IgD-negative memory B cell (primary cell): ENCODE data around the gene DNLZ. TPM values are rescaled to one million over a fixed set of nuclear protein-coding genes. Genes with fewer than 3 reads are reported as not detected.
A peak's percentile ranks its signal among the peaks of the same experiment; 100 is the strongest.

Experiments used
- H3K27ac Mint-ChIP-seq, 3 donors: one replicate each; pipeline ENCODE4 v1.8.0; 2020 to 2022; ENCODE audit warnings: mild to moderate bottlenecking in 3 of 3, mixed read lengths in 3 of 3, moderate library complexity in 1 of 3
- H3K27me3 Mint-ChIP-seq: one replicate; pipeline ENCODE4 v1.8.0; 2021; ENCODE audit warnings: mixed read lengths
- H3K36me3 Mint-ChIP-seq: one replicate; pipeline ENCODE4 v1.8.0; 2020; ENCODE audit warnings: mild to moderate bottlenecking, mixed read lengths
- H3K4me1 Mint-ChIP-seq, 3 donors: one replicate each; pipeline ENCODE4 v1.8.0; 2020 to 2022; ENCODE audit warnings: mixed read lengths in 3 of 3, mild to moderate bottlenecking in 1 of 3
- H3K4me3 Mint-ChIP-seq, 4 donors: one replicate each; pipeline ENCODE4 v1.8.0; 2020 to 2022; ENCODE audit warnings: mild to moderate bottlenecking in 4 of 4, mixed read lengths in 4 of 4, moderate library complexity in 3 of 4
- H3K9me3 Mint-ChIP-seq, 3 donors: one replicate each; pipeline ENCODE4 v1.8.0; 2020 to 2021; ENCODE audit warnings: mixed read lengths in 3 of 3, mild to moderate bottlenecking in 1 of 3
- polyA plus RNA-seq: library from polyadenylated mRNA; unstranded; fragments of 300-500 nt; fragmentation: Illumina TruSeq; gene quantifications from one replicate; pipeline ENCODE4 v1.2.3, GENCODE V29; 2021

The DNLZ gene
- polyA plus RNA-seq, 1 donor from 2014 or later: 78.0 TPM

GRCh38 chr9:136401173-136401922 lies 37.8 kb upstream of the DNLZ start:
- H3K27me3 Mint-ChIP-seq: no peaks in the 10 kb centered on the region
- peaks cover 3% of the 10 kb centered on the region for H3K36me3 Mint-ChIP-seq
- H3K4me1 Mint-ChIP-seq: peaks cover 25 to 36% (median 27%) of the 10 kb centered on the region in 3 donors
- no peaks in the 10 kb centered on the region for H3K9me3 Mint-ChIP-seq
- no peak overlapping the region for H3K27ac Mint-ChIP-seq
- H3K4me3 Mint-ChIP-seq: peak overlapping the region; percentile 10 to 66 (median 30)

- peaks cover 3% of the 10 kb centered on the region for H3K36me3 Mint-ChIP-seq
- H3K9me3 Mint-ChIP-seq: no peaks in the 10 kb centered on the region
- peaks cover 25 to 32% (median 27%) of the 10 kb centered on the region in 3 donors for H3K4me1 Mint-ChIP-seq
- H3K4me3 Mint-ChIP-seq: peak within 1 kb of the TSS; percentile 82 to 92 (median 90)
- H3K27ac Mint-ChIP-seq: peak within 1 kb of the TSS in 2 of 3 donors; percentile 71 to 92
- H3K27me3 Mint-ChIP-seq: no peaks in the 10 kb centered on the region
Measured at GRCh38 chr9:136400038-136400834, 36.7 kb upstream of the DNLZ start, which contains the start of gene SNAPC4. SNAPC4 (minus strand) TSS chr9:136400170; CDS start chr9:136398428, 1,742 bp downstream.

GRCh38 chr9:136399176-136400037 lies 35.9 kb upstream of the DNLZ start:
- Mint-ChIP-seq H3K36me3 (peaks cover 3% of the 10 kb centered on the region), H3K4me3 (peak overlapping the region; percentile 82 to 92 (median 90)), H3K27ac (peak overlapping the region in 2 of 3 donors; percentile 71 to 92), H3K27me3 (no peaks in the 10 kb centered on the region), H3K9me3 (no peaks in the 10 kb centered on the region), H3K4me1 (peaks cover 17 to 25% (median 19%) of the 10 kb centered on the region in 3 donors)

GRCh38 chr9:136398286-136398685 lies 34.7 kb upstream of the DNLZ start:
- Mint-ChIP-seq H3K27me3 (no peaks in the 10 kb centered on the region), H3K4me1 (peaks cover 8 to 15% (median 8%) of the 10 kb centered on the region in 3 donors), H3K36me3 (peaks cover 3% of the 10 kb centered on the region), H3K27ac (no peak overlapping the region), H3K4me3 (peak overlapping the region in 3 of 4 donors; percentile 16 to 92 (median 89)), H3K9me3 (no peaks in the 10 kb centered on the region)

GRCh38 chr9:136397643-136398042 lies 34.1 kb upstream of the DNLZ start:
- Mint-ChIP-seq H3K4me3 (no peak overlapping the region), H3K4me1 (peaks cover 8 to 14% (median 8%) of the 10 kb centered on the region in 3 donors), H3K27me3 (no peaks in the 10 kb centered on the region), H3K27ac (peak overlapping the region in 1 of 3 donors; percentile 25), H3K9me3 (no peaks in the 10 kb centered on the region), H3K36me3 (peaks cover 3% of the 10 kb centered on the region)

GRCh38 chr9:136396219-136396515 lies 32.6 kb upstream of the DNLZ start:
- peak overlapping the region in 1 of 4 donors; percentile 26 for H3K4me3 Mint-ChIP-seq
- H3K27me3 Mint-ChIP-seq: no peaks in the 10 kb centered on the region
- peaks cover 5 to 12% (median 8%) of the 10 kb centered on the region in 3 donors for H3K4me1 Mint-ChIP-seq
- no peaks in the 10 kb centered on the region for H3K9me3 Mint-ChIP-seq
- H3K36me3 Mint-ChIP-seq: peaks cover 2% of the 10 kb centered on the region
- no peak overlapping the region for H3K27ac Mint-ChIP-seq

GRCh38 chr9:136395345-136396218 lies 32.0 kb upstream of the DNLZ start:
- peak overlapping the region in 2 of 4 donors; percentile 26 to 27 for H3K4me3 Mint-ChIP-seq
- peaks cover 3% of the 10 kb centered on the region for H3K36me3 Mint-ChIP-seq
- no peak overlapping the region for H3K27ac Mint-ChIP-seq
- peaks cover 5 to 12% (median 8%) of the 10 kb centered on the region in 3 donors for H3K4me1 Mint-ChIP-seq
- H3K9me3 Mint-ChIP-seq: no peaks in the 10 kb centered on the region
- H3K27me3 Mint-ChIP-seq: no peaks in the 10 kb centered on the region

- Mint-ChIP-seq H3K4me1 (peaks cover 5 to 12% (median 8%) of the 10 kb centered on the region in 3 donors), H3K27ac (no peak overlapping the region), H3K27me3 (no peaks in the 10 kb centered on the region), H3K4me3 (no peak overlapping the region), H3K9me3 (no peaks in the 10 kb centered on the region), H3K36me3 (peaks cover 3% of the 10 kb centered on the region)
Measured at GRCh38 chr9:136395020-136395340, 31.4 kb upstream of the DNLZ start.

- H3K27ac Mint-ChIP-seq: no peak overlapping the region
- no peaks in the 10 kb centered on the region for H3K27me3 Mint-ChIP-seq
- H3K4me1 Mint-ChIP-seq: peaks cover 5 to 12% (median 8%) of the 10 kb centered on the region in 3 donors
- peaks cover 3% of the 10 kb centered on the region for H3K36me3 Mint-ChIP-seq
- H3K4me3 Mint-ChIP-seq: no peak overlapping the region
- no peaks in the 10 kb centered on the region for H3K9me3 Mint-ChIP-seq
Measured at GRCh38 chr9:136394312-136395019, 30.9 kb upstream of the DNLZ start.

- no peaks in the 10 kb centered on the region for H3K9me3 Mint-ChIP-seq
- H3K4me3 Mint-ChIP-seq: no peak overlapping the region
- H3K27me3 Mint-ChIP-seq: no peaks in the 10 kb centered on the region
- H3K4me1 Mint-ChIP-seq: peaks cover 0 to 4% (median 0%) of the 10 kb centered on the region in 3 donors
- peaks cover 3% of the 10 kb centered on the region for H3K36me3 Mint-ChIP-seq
- no peak overlapping the region for H3K27ac Mint-ChIP-seq
Measured at GRCh38 chr9:136393531-136393930, 30.0 kb upstream of the DNLZ start.

GRCh38 chr9:136392538-136393449 lies 29.2 kb upstream of the DNLZ start:
- H3K27me3 Mint-ChIP-seq: no peaks in the 10 kb centered on the region
- H3K4me3 Mint-ChIP-seq: no peak overlapping the region
- no peak overlapping the region for H3K27ac Mint-ChIP-seq
- H3K4me1 Mint-ChIP-seq: no peaks in the 10 kb centered on the region
- H3K36me3 Mint-ChIP-seq: peaks cover 3% of the 10 kb centered on the region
- H3K9me3 Mint-ChIP-seq: no peaks in the 10 kb centered on the region

- H3K9me3 Mint-ChIP-seq: no peaks in the 10 kb centered on the region
- no peaks in the 10 kb centered on the region for H3K4me1 Mint-ChIP-seq
- H3K27me3 Mint-ChIP-seq: no peaks in the 10 kb centered on the region
- H3K36me3 Mint-ChIP-seq: peaks cover 3% of the 10 kb centered on the region
- H3K4me3 Mint-ChIP-seq: peak overlapping the region in 2 of 4 donors; percentile 39 to 41
- H3K27ac Mint-ChIP-seq: peak overlapping the region in 2 of 3 donors; percentile 10 to 51
Measured at GRCh38 chr9:136391737-136392537, 28.4 kb upstream of the DNLZ start.
